ENCODE results near the gene ST3GAL4.

GRCh38 chr11:126357055-126357962 lies 1.8 kb downstream of the ST3GAL4 start:
- TF ChIP-seq, protein P1, sequence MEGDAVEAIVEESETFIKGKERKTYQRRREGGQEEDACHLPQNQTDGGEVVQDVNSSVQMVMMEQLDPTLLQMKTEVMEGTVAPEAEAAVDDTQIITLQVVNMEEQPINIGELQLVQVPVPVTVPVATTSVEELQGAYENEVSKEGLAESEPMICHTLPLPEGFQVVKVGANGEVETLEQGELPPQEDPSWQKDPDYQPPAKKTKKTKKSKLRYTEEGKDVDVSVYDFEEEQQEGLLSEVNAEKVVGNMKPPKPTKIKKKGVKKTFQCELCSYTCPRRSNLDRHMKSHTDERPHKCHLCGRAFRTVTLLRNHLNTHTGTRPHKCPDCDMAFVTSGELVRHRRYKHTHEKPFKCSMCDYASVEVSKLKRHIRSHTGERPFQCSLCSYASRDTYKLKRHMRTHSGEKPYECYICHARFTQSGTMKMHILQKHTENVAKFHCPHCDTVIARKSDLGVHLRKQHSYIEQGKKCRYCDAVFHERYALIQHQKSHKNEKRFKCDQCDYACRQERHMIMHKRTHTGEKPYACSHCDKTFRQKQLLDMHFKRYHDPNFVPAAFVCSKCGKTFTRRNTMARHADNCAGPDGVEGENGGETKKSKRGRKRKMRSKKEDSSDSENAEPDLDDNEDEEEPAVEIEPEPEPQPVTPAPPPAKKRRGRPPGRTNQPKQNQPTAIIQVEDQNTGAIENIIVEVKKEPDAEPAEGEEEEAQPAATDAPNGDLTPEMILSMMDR (IDR thresholded peaks at IDR 0.05), result no peak
- TF ChIP-seq POLR2AphosphoS5 (IDR thresholded peaks at IDR 0.05) (no peak), POLR2A (IDR thresholded peaks at IDR 0.05; ENCODE audit: low read depth) (no peak)
